Stomach smooth muscle (tissue), 2 donors: ENCODE measurements around the gene LPCAT3.
"Not testable (repeated sequence)": the region's sequence is repeated elsewhere in the genome, so short reads cannot be mapped to it uniquely, and the experiment has no call there.

Source experiments
- H3K27ac ChIP-seq: one replicate; pipeline ENCODE4 v1.7.0; 2013; ENCODE audit warnings: mild to moderate bottlenecking, low read length, inconsistent platforms
- H3K27me3 ChIP-seq, 2 donors: one replicate each; pipeline ENCODE4 v1.7.0; 2013; ENCODE audit warnings: low read length in 2 of 2; ENCODE audit not compliant: insufficient read depth in 2 of 2, control insufficient read depth in 1 of 2
- H3K36me3 ChIP-seq, 2 donors: one replicate each; pipeline ENCODE4 v1.7.0; 2013; ENCODE audit warnings: low read length in 2 of 2; ENCODE audit not compliant: control insufficient read depth in 2 of 2, insufficient read depth in 2 of 2
- H3K4me1 ChIP-seq: one replicate; pipeline ENCODE4 v1.7.0; 2013; ENCODE audit warnings: low read length; ENCODE audit not compliant: control insufficient read depth, insufficient read depth
- H3K4me3 ChIP-seq, 2 donors: one replicate each; pipeline ENCODE4 v1.7.0; 2013; ENCODE audit warnings: low read length in 2 of 2
- H3K9ac ChIP-seq, 2 donors: one replicate each; pipeline ENCODE4 v1.7.0; 2013; ENCODE audit warnings: low read length in 2 of 2, mild to moderate bottlenecking in 1 of 2
- H3K9me3 ChIP-seq, 2 donors: one replicate each; pipeline ENCODE4 v1.7.0; 2013; ENCODE audit warnings: low read length in 2 of 2; ENCODE audit not compliant: control insufficient read depth in 2 of 2
- donor health status: healthy.
- donor health status: Pancreatic carcinoma.

Gene LPCAT3

GRCh38 chr12:7015555-7016370 lies 2.5 kb downstream of the LPCAT3 start:
- H3K4me3 ChIP-seq, result no peak overlapping the region
- no peak overlapping the region for H3K9ac ChIP-seq
- no peaks in the 10 kb centered on the region for H3K27me3 ChIP-seq
- peaks cover 3% of the 10 kb centered on the region for H3K4me1 ChIP-seq
- H3K27ac ChIP-seq, result no peak overlapping the region
- peaks cover 7 to 9% of the 10 kb centered on the region in 2 donors for H3K36me3 ChIP-seq
- H3K9me3 ChIP-seq, result no peaks in the 10 kb centered on the region

GRCh38 chr12:7013101-7013500 lies 5.2 kb downstream of the LPCAT3 start:
- Histone ChIP-seq H3K27me3 (no peaks in the 10 kb centered on the region), H3K4me3 (no peak overlapping the region), H3K27ac (no peak overlapping the region), H3K4me1 (no peaks in the 10 kb centered on the region), H3K9me3 (no peaks in the 10 kb centered on the region), H3K9ac (no peak overlapping the region), H3K36me3 (peaks cover 9 to 12% of the 10 kb centered on the region in 2 donors)

- no peaks in the 10 kb centered on the region for H3K4me1 ChIP-seq
- no peak overlapping the region for H3K27ac ChIP-seq
- no peak overlapping the region for H3K4me3 ChIP-seq
- H3K27me3 ChIP-seq, result no peaks in the 10 kb centered on the region
- no peak overlapping the region for H3K9ac ChIP-seq
- H3K9me3 ChIP-seq, result no peaks in the 10 kb centered on the region
- H3K36me3 ChIP-seq, result peaks cover 9 to 12% of the 10 kb centered on the region in 2 donors
Observed at GRCh38 chr12:7012024-7012607, 6.2 kb downstream of the LPCAT3 start.

- H3K9me3 ChIP-seq, H3K4me3 ChIP-seq, H3K27me3 ChIP-seq, H3K27ac ChIP-seq, H3K4me1 ChIP-seq, H3K9ac ChIP-seq: not testable (repeated sequence)
- peaks cover 9 to 12% of the 10 kb centered on the region in 2 donors for H3K36me3 ChIP-seq
Observed at GRCh38 chr12:7011398-7011797, 6.9 kb downstream of the LPCAT3 start.

- no peak overlapping the region for H3K27ac ChIP-seq
- no peak overlapping the region for H3K4me3 ChIP-seq
- H3K36me3 ChIP-seq, result peaks cover 9 to 12% of the 10 kb centered on the region in 2 donors
- no peaks in the 10 kb centered on the region for H3K27me3 ChIP-seq
- H3K9me3 ChIP-seq, result no peaks in the 10 kb centered on the region
- no peak overlapping the region for H3K9ac ChIP-seq
- no peaks in the 10 kb centered on the region for H3K4me1 ChIP-seq
Observed at GRCh38 chr12:7009512-7009911, 8.8 kb downstream of the LPCAT3 start.

- H3K9me3 ChIP-seq, result no peaks in the 10 kb centered on the region
- no peak overlapping the region for H3K27ac ChIP-seq
- no peak overlapping the region for H3K9ac ChIP-seq
- no peak overlapping the region for H3K4me3 ChIP-seq
- no peaks in the 10 kb centered on the region for H3K27me3 ChIP-seq
- H3K4me1 ChIP-seq, result no peaks in the 10 kb centered on the region
- peaks cover 9% of the 10 kb centered on the region in 2 donors for H3K36me3 ChIP-seq
Observed at GRCh38 chr12:7008864-7009263, 9.4 kb downstream of the LPCAT3 start.

GRCh38 chr12:7006639-7007038 lies 11.6 kb downstream of the LPCAT3 start:
- no peaks in the 10 kb centered on the region for H3K4me1 ChIP-seq
- peaks cover 0 to 5% of the 10 kb centered on the region in 2 donors for H3K36me3 ChIP-seq
- no peaks in the 10 kb centered on the region for H3K9me3 ChIP-seq
- no peak overlapping the region for H3K27ac ChIP-seq
- no peak overlapping the region for H3K4me3 ChIP-seq
- no peaks in the 10 kb centered on the region for H3K27me3 ChIP-seq
- H3K9ac ChIP-seq, result no peak overlapping the region

- Histone ChIP-seq H3K9me3 (no peaks in the 10 kb centered on the region), H3K4me3 (no peak overlapping the region), H3K36me3 (peaks cover 0 to 5% of the 10 kb centered on the region in 2 donors), H3K27me3 (no peaks in the 10 kb centered on the region), H3K9ac (no peak overlapping the region), H3K4me1 (no peaks in the 10 kb centered on the region), H3K27ac (no peak overlapping the region)
Observed at GRCh38 chr12:7005311-7005710, 13.0 kb downstream of the LPCAT3 start.

- no peak overlapping the region for H3K9ac ChIP-seq
Observed at GRCh38 chr12:7004840-7005239, 13.4 kb downstream of the LPCAT3 start.

GRCh38 chr12:7004287-7004803 lies 13.9 kb downstream of the LPCAT3 start:
- Histone ChIP-seq H3K4me1 (no peaks in the 10 kb centered on the region), H3K27me3 (no peaks in the 10 kb centered on the region), H3K9ac (no peak overlapping the region), H3K27ac (no peak overlapping the region), H3K36me3 (peaks cover 0 to 4% of the 10 kb centered on the region in 2 donors), H3K9me3 (no peaks in the 10 kb centered on the region), H3K4me3 (no peak overlapping the region)

More at GRCh38 chr12:7004840-7005239, 13.4 kb downstream of the LPCAT3 start:
- no peaks in the 10 kb centered on the region for H3K4me1 ChIP-seq
- no peaks in the 10 kb centered on the region for H3K27me3 ChIP-seq
- no peak overlapping the region for H3K4me3 ChIP-seq
- no peaks in the 10 kb centered on the region for H3K9me3 ChIP-seq
- H3K36me3 ChIP-seq, result peaks cover 0 to 5% of the 10 kb centered on the region in 2 donors
- H3K27ac ChIP-seq, result no peak overlapping the region
